GDM1 (cell line): Measurements from ENCODE around the gene CARD19.

Source experiments
- DNase-seq: peaks from one replicate; lab custom pipeline; 2025; lab: John Stamatoyannopoulos, UW

The CARD19 gene

DNA sequence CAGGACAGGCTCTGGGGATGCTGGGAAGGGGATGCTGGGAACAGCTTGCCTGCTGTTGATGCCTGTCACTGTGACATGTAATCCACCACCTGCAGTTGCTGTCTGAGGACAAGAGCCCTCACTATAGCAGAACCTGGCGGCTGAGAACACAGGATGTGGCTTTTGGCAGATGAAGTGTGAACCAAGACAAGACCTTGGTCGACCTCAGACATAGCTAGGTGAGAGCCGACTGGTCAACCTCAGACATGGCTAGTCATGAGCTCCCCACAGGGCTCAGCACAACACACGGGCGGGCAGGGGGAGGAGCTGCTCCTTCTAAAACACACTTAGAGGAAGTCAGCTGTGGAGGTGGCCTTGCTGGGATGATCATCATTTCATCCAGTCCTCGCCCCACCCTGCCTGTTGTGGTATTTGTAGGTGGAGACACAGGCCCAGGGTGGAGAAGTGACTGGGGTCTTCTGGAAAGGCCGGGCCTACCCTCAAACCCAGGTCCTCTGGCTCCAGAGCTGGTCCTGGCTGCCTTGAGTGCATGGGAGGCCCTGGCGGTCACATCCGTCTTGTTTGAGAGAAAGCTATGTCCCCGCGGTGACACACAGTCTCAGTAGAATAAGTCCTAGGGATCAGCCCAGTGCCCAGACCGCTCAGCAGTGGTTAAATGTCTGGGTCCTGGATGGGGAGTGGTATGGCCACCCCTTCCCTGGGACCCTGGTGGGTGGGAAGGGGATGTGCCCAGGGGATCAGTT is 31.5 kb upstream of the CARD19 start:
- DNase-seq: peak; percentile 94

DNA sequence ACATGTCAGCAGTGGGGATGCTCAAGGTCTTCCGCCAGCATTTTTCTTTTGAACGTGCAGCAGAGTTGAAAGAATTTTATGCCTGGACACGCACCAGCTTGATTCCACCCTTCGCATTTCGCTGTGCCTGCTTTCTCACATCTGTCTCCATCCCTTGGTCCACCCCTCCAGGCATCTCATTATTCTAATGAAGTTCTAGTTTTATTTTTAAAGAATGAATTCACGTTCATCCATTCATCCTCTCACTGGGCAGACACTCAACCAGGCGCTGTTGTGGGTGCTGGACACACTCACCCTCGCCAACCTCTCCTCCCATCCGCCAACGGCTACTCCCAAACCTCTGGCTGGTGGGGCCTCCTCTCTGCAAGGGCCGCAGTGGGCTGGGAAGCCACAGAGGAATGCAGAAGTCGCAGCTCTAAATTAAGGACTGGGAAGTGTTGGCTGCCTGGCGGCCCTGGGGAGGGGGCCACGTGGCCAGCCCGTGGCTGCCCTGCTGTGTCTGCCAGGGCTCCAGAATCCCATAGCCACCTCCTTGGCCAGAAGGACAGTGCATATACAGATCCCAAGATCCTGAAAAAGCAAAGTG is 30.8 kb upstream of the CARD19 start:
- peak; percentile 65 for DNase-seq

DNA sequence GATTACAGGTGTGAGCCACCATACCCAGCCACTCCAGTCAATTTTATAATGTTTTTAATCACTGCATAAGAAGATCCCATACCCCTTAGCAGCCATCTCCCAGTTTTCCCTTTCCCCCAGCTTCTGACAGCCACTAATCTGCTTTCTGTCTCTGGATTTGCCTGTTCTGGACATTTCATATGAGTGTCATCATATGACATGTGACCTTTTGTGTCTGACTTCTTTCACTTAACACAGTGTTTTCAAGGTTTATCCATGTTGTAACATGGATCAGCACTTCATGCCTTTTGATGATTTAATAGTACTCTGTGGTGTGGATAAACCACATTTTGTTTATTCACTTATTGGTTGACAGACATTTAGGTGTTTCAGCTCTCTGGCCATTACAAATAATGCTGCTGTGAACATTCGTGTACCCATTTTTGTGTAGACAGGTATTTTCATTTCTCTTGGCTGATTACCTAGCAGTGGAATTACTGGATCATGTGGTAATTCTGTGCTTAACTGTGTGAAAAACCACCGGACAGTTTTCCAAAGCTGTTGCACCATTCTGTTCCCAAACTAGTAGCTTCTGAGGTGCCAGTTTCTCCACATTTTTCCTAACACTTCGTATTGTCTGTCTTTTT is 28.9 kb upstream of the CARD19 start:
- no peak for DNase-seq

DNA sequence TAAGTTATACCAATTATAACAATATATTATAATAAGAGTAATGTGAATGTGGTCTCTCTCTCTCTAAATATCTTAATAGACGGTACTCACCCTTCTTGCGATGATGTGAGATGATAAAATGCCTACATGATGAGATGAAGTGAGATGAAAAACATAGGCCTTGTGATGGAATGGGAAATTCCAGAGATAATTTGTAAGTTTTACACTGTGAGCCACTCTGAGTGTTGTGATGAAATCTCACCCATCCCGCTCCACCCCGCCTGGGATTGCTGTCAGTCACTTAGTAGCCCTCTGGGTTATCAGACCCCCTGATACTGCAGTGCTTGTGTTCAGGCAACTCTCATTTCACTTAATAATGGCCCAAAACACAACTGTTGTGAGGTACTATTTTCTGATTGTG is 27.1 kb upstream of the CARD19 start:
- DNase-seq: no peak

DNA sequence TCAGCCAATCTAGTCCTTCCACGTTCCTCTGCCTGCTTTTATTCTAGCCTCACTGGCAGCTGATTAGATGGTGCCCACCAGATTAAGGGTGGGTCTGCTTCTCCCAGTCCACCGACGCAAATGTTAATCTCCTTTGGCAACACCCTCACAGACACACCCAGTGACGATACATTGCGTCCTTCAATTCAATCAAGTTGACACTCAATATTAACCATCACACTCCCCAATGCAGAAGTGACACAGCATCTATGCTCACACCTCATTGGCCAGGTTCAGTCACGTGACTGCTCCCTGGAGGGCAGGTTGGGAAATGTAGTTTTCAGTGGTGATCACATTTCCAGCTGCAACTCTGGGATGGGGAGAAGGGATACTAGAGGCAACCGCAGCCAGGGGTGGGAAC is 24.6 kb upstream of the CARD19 start:
- no peak for DNase-seq

DNA sequence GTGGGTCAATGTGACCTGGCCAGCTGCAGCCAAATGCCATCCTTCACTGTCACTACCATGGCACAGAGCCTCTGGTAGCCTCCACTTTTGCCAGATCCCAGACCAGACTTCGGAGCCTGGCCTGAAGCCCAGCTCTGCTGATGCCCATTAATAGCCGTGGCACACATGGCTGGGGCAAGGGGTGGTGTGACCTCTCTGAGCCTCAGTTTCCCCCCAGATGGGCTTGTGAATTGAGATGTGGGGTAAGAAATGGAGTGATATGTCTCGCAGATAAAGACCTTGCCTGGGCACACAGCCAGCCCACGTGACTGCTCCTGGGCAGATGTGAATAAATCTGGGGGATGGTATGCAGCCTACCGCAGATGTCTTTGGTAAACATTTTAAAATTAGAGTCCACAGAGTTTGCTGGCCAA is 23.6 kb upstream of the CARD19 start:
- DNase-seq: no peak

DNA sequence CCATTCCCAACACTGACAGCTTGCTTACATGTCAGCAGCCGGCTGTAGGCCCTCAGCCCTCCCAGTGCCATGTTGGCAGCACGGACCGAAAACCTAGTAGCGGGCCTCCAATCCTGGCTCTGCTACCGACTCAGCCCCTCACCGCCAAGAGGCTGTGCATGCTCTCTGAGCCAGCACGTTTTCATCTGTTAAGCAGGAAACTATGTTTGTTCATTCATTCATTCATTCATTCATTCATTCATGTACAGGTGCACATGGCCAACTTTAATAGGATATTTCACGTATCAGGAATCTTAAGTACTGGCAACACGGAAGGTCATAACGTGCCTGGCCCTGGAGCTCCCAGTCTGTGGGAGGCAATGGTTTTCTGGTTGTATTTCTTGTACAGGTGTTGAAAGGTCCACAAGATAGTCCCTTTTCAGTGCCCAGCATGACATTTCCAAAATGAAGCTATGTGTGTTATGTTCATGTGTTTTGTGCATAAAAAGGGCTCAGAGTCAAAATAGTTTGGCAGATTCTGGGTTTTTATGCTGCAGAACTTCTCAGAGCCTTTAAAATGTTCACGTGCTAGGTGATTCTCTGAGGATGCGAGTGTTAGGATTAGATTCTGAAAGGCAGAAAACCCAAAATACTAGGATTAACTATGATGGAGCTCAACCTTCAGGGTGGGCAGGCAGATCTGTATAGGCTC is 19.8 kb upstream of the CARD19 start:
- no peak for DNase-seq

DNA sequence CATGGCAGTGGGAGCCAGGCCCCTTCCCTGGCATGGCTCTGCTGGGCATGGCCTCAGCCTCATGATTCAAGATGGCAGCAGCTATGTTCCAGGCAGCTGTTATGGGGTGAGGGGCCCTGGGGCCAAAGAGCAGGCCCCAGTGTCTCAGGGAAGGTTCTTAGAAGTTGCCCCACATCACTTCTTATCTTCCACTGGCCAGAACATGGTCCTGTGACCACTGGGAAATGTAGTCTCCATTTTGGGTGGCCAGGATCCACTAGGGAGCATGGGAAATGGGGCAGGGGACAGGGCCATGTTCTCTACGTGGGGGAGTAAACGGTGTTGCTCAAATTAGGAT is 19.3 kb upstream of the CARD19 start:
- DNase-seq: no peak

DNA sequence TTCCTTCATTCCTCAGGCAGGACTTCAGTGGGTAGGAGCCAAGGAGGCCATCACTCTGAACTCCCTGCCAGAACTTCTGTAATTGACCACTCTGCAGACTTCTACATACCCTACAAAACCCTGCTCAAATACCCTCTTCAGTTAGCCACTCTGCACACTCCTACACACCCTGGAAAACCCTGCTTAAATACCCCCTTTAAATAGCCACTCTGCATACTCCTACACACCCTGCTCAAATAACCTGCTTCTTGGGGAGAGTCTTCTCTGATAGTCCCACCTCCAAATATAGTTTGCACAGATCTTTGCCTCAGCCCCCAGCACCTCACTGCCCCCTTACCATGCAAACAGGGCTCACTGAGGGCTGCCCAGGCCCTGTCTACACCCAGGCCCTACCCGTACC is 18.6 kb upstream of the CARD19 start:
- DNase-seq: no peak

DNA sequence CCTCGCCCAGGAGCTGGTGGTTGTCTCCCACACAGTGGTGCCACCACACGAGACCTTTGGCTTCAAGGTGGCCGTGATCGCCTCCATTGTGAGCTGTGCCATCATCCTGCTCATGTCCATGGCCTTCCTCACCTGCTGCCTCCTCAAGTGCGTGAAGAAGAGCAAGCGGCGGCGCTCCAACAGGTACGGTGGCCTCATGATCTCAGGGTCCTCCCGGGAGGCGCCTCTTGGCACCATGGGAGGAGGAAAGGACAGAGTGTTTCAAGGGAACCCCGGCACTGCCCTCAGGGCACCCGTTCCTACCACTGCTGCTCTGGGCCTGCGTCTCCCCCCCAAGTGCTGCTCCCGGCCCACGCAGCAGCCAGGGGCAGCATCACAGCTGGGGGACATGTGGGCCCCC is 18.2 kb upstream of the CARD19 start:
- DNase-seq: no peak

DNA sequence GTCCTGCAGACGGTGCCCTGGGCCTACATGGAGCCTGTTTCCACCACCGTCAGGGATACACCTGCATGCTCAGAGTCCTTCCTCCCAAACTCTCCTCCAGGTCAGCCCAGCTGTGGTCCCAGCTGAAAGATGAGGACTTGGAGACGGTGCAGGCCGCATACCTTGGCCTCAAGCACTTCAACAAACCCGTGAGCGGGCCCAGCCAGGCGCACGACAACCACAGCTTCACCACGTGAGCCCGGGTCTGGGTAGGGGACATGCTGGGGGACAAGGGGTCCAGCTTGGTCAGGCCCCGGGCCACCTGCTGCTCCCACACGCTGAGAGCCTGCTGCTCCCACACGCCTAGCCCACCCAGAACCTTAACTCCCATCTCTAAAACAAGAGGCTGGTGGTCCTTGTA is 16.6 kb upstream of the CARD19 start:
- DNase-seq: no peak

DNA sequence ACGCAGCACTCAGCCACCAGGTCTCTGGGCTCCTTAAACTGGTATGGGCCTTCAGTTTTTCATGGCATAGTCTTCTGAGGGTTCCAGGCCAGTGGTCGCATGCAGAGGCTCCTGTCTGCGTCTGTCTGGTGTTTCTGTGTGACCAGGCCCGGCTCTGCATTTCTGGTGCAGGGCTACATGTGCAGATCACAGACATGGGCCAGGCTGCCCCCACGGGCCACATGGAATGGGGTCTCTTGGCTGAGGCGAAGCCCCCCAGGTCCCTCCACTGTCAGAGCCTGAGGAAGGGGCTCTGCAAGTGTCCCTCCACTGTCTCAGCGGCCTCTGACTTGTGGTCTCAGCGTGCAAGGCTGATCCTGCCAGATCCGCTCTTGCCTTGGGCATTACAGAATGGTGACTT is 15.6 kb upstream of the CARD19 start:
- DNase-seq: no peak

DNA sequence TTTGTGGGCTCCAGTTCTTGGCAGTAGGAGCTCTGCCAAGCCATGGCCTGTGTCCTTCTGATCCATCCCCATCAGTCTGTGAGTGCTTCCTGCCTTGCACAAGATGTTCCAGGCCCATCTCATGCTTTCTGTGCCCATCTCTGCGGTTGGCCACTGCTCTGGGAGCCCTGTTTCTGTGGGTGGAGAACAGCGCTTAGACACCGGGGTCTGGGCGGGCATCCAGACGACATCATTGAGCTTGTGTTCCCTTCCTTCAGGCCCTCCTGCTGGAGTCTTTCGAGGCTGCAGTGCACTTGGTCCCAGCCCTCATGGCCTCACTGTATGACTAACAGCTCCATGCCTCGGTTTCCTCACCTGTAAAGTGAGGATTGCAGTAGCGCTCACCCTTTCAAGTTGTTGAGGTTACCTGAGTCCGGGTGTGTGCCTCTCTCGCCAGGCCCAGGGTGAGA is 14.9 kb upstream of the CARD19 start:
- DNase-seq: no peak

DNA sequence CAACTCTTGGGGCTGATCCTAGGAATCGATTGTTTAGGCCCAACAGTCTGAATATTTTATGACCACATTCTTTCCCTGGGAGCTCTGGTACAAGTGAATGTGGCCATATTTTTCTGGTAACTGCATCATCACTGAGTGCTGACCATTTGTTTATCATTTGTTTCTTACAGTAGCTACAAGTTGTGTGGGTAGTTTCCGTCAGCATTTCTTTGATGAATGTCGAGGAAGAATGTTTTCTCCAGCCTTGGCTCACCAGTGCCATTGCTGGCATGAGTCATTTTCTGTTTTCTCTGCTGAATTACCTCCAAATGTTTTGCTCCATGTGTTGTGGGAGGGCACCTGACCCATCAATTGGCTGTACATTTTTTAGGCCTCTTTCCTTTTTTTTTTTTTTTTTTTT is 14.1 kb upstream of the CARD19 start:
- DNase-seq: no peak

DNA sequence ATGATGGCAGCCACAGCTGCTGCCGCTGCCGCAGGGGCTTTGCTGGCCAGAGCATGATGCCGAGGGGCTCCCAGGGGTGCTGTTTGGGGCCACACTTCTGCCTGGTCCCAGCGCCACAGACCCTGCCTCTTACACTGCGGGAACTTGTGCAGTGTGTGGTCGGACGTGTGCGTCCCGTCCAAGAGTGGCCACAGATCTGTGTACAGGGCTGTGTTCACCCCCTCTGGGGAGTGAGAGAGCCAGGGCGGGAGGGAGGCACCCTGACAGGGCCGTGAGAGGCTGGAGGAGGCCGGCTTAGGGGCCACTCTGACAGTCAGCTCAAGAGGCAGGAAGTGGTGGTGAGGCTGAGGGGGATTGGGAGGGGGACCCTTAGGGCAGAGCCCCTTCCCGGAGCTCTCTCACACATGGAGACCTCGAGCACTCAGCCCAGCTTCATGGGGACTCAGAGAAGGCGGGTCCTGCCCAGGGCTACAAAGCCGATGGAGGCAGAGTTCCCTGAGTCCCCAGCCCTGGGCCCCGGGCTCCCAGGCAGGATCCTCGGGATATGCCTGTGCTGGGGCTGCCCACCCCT is 13.1 kb upstream of the CARD19 start:
- no peak for DNase-seq

DNA sequence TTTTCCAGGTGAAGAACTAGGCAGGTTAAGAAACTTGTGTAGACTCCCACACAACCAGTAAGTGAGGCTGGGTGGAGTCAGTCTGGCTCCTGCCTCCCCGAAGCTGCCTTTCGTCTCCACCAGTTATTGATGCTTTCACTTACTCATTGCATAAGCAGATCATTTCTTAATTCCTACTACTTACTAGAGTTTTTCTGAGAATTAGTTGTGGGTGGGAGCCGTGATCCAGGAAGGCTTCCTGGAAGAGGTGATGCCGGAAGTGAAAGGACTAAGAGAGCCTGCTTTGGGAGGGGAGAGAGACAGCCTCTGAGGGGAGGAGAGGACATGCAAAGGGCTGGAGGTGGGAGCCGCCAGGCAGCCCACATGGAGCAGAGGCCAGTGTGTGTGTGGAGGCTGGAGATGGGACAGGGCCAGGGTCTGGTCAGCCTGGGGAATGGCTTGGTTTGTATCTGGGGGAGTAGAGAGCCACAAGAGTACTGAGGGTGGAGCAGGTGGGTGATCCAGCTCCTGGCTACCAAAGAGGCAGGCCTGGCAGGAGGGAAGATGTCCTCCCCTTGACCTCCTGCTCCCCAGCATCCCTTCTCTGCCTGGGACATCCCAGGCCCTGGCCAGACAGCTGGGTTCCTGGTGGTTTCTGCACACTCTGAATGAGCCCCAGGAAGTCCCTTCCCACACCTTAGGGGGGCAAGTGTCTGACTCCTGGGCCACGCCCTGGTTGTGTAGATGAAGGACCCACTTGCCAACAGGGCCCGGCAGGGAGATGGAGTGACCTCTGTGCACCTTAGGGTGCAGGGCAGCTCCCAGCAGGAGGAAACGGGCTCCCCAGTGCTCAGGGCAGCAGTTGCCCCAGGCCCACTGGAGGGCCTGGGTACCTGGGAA is 12.2 kb upstream of the CARD19 start:
- no peak for DNase-seq

DNA sequence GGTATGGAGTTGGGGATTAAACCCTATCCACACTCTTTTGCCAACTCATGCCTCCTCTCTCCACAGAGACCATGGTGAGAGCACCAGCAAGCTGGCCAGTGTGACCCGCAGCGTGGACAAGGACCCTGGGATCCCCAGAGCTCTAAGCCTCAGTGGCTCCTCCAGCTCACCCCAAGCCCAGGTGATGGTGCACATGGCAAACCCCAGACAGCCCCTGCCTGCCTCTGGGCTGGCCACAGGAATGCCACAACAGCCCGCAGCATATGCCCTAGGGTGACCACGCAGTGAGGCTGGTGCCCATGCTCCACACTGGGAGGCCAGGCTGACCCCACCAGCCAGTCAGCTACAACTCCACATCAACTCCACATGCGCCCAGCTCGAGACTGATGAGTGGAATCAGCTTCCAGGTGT is 11.5 kb upstream of the CARD19 start:
- no peak for DNase-seq

DNA sequence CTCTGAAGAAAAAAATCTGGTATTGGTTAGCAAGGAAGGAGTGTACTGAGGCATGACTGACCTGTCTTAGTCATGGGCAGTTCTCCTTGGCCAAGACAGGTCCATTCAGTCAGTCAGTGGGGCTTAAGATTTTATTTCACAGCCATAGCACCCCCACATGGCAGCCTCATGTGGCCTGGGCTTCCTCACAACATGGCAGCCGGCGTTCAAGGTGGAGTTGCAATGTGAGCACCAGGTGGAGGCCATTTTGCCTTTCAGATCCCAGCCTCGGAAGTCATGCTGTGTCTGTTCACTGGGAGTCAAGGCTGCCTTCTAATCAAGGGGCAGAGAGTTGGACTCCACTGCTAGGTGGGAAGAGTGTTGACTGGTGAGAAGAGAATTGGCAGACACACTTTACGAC is 10.3 kb upstream of the CARD19 start:
- DNase-seq: no peak

DNA sequence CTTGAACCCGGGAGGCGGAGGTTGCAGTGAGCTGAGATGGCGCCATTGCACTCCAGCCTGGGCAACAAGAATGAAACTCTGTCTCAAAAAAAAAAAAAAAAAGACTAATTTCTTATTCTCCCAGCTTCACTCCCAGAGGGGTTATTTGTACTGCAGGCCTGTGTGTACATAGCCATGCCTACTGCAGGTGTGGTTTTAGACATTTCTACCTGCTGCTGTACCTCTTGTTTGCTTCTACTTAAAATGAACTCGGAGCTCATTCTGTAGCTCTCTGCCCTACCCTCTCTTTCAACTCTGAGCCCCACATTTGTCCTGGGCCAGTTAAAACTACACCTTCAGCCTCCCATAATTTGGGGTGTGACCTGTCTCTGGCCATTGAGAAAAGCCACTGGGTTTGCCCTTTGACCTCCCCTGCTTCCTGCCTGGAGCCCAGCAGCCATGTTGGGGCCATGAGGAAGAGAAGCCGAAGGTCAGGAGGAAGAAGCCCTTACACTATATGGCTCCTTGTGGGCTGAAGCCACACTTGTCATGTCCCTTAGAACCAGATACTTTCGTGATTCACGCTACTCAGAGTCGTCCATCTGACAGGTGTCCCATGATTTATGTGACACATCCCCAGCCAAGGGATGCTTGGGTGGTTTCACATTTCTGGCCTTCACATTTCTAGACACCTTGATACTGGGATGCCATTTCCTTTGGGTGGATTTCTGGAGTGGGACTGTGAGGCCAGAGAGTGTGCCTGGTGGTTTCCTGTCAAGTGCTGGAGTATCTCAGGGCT is 9.4 kb upstream of the CARD19 start:
- no peak for DNase-seq

DNA sequence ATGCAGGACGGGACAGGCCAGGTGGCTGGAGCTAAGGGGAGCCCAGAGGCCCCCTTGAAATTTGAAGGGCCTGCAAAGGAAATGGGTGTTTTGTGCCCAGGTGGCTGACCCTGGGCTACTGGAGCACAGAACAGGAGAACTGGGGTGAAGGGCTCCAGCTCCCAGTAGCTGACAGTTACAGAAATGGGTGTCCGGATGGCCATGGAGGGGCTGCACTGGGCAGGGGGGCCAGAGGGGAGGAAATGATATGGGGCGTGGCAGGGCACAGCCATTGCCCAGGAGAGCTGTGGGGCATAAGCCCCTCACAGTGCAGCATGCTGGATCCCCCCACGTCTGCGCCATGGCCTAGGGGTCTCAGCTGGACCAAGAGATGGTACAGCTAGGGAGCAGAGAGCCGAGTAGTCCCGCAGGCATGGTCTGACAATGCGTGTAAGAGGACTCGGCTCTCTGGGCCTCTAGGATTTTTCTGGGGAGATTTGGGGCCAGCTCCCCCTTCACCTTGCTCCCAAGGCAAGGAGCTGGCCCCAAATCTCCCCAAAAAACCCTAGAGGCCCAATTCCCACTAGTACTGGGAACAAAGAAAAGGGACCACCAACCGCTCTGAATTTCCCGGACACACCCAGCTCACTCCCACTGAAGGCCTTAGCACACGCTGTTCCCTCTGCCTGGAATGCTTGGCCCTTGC is 7.9 kb upstream of the CARD19 start:
- no peak for DNase-seq
